NCI-H2029 treated with DMSO at 0.1 percent for 48 hours (cell line): Measurements from ENCODE around the gene OPCML.

Experiments
- DNase-seq: peaks from one replicate; lab custom pipeline; 2025; lab: John Stamatoyannopoulos, UW

The OPCML gene

GRCh38 chr11:133072858-133073582, 459.3 kb downstream of the OPCML start:
- DNase-seq: no peak

GRCh38 chr11:133072378-133072777, 459.9 kb downstream of the OPCML start:
- no peak for DNase-seq

- DNase-seq: no peak
Observed at GRCh38 chr11:133070791-133071190, 461.5 kb downstream of the OPCML start.

- no peak for DNase-seq
Observed at GRCh38 chr11:133070021-133070713, 462.1 kb downstream of the OPCML start.

GRCh38 chr11:133065847-133066485, 466.3 kb downstream of the OPCML start:
- no peak for DNase-seq

- DNase-seq: no peak
Observed at GRCh38 chr11:133064961-133065360, 467.3 kb downstream of the OPCML start.

GRCh38 chr11:133064152-133064877, 468.0 kb downstream of the OPCML start:
- no peak for DNase-seq

GRCh38 chr11:133058501-133058900, 473.8 kb downstream of the OPCML start:
- DNase-seq: no peak

- DNase-seq: no peak
Observed at GRCh38 chr11:133053124-133053776, 479.1 kb downstream of the OPCML start.

GRCh38 chr11:133052537-133052936, 479.8 kb downstream of the OPCML start:
- DNase-seq: no peak

GRCh38 chr11:133049244-133050019, 482.9 kb downstream of the OPCML start:
- DNase-seq: no peak

GRCh38 chr11:133048270-133048669, 484.0 kb downstream of the OPCML start:
- no peak for DNase-seq

GRCh38 chr11:133047771-133048115, 484.6 kb downstream of the OPCML start:
- no peak for DNase-seq

- no peak for DNase-seq
Observed at GRCh38 chr11:133047036-133047770, 485.1 kb downstream of the OPCML start.

GRCh38 chr11:133046252-133046651, 486.0 kb downstream of the OPCML start:
- no peak for DNase-seq

- DNase-seq: no peak
Observed at GRCh38 chr11:133041928-133042882, 490.1 kb downstream of the OPCML start.

GRCh38 chr11:133041181-133041580, 491.1 kb downstream of the OPCML start:
- DNase-seq: no peak

GRCh38 chr11:133040289-133040900, 491.9 kb downstream of the OPCML start:
- no peak for DNase-seq

GRCh38 chr11:133038850-133039249, 493.5 kb downstream of the OPCML start:
- no peak for DNase-seq
